Astrocyte (in vitro differentiated cells and primary cell): ENCODE results near the gene DSCAM. TPM values are rescaled to one million over a fixed set of nuclear protein-coding genes. Genes with fewer than 3 reads are reported as not detected.

ENCODE experiments used
- DNase-seq: peaks from one replicate; pipeline ENCODE4 v3.0.0-alpha.2; 2010; ENCODE audit warnings: low read depth
- FAIRE-seq: peaks from 2 replicates; lab custom pipeline; 2011; peaks lifted over from hg19 to GRCh38; lab: Jason Lieb, UNC
- H2AFZ ChIP-seq: 2 replicates; pipeline ENCODE4 v1.6.0; 2012; ENCODE audit warnings: low read depth, low read length, inconsistent platforms
- H3K27ac ChIP-seq: 2 replicates; pipeline ENCODE4 v1.5.1; 2011; ENCODE audit warnings: low read depth, low read length, inconsistent platforms
- H3K27me3 ChIP-seq: 2 replicates; pipeline ENCODE4 v1.6.0; 2011; ENCODE audit warnings: low read length, inconsistent platforms; ENCODE audit not compliant: insufficient read depth
- H3K36me3 ChIP-seq: 2 replicates; pipeline ENCODE4 v1.5.1; 2011; ENCODE audit warnings: low read length, inconsistent platforms; ENCODE audit not compliant: insufficient read depth
- H3K4me1 ChIP-seq: 2 replicates; pipeline ENCODE4 v1.5.1; 2011; ENCODE audit warnings: low read length, inconsistent platforms; ENCODE audit not compliant: insufficient read depth
- H3K4me2 ChIP-seq: 2 replicates; pipeline ENCODE4 v1.6.0; 2012; ENCODE audit warnings: low read length, inconsistent platforms
- H3K4me3 ChIP-seq: 2 replicates; pipeline ENCODE4 v1.5.1; 2011; ENCODE audit warnings: low read depth, mild to moderate bottlenecking, low read length, inconsistent platforms; ENCODE audit not compliant: insufficient read depth
- H3K79me2 ChIP-seq: 2 replicates; pipeline ENCODE4 v1.6.0; 2012; ENCODE audit warnings: mild to moderate bottlenecking, low read length, inconsistent platforms; ENCODE audit not compliant: insufficient read depth
- H3K9ac ChIP-seq: 2 replicates; pipeline ENCODE4 v1.6.0; 2012; ENCODE audit warnings: mild to moderate bottlenecking, low read length, inconsistent platforms
- H3K9me3 ChIP-seq: 2 replicates; pipeline ENCODE4 v1.5.1; 2012; ENCODE audit warnings: low read depth, mild to moderate bottlenecking, low read length, inconsistent platforms; ENCODE audit not compliant: insufficient read depth
- H4K20me1 ChIP-seq: 2 replicates; pipeline ENCODE4 v1.6.0; 2012; ENCODE audit warnings: low read length, inconsistent platforms; ENCODE audit not compliant: insufficient read depth
- H3K27ac Mint-ChIP-seq: one replicate; pipeline ENCODE4 v1.8.0; 2021; ENCODE audit warnings: mild to moderate bottlenecking, mixed read lengths; ENCODE audit not compliant: unreplicated experiment
- H3K27me3 Mint-ChIP-seq: one replicate; pipeline ENCODE4 v1.8.0; 2021; ENCODE audit warnings: low read depth, mixed read lengths; ENCODE audit not compliant: unreplicated experiment
- H3K36me3 Mint-ChIP-seq: one replicate; pipeline ENCODE4 v1.8.0; 2021; ENCODE audit warnings: low read depth, mixed read lengths; ENCODE audit not compliant: unreplicated experiment
- H3K4me1 Mint-ChIP-seq: one replicate; pipeline ENCODE4 v1.8.0; 2021; ENCODE audit warnings: low read depth, mixed read lengths; ENCODE audit not compliant: unreplicated experiment
- H3K4me3 Mint-ChIP-seq: one replicate; pipeline ENCODE4 v1.8.0; 2021; ENCODE audit warnings: mild to moderate bottlenecking, moderate library complexity, mixed read lengths; ENCODE audit not compliant: unreplicated experiment
- H3K9me3 Mint-ChIP-seq: one replicate; pipeline ENCODE4 v1.8.0; 2021; ENCODE audit warnings: mild to moderate bottlenecking, mixed read lengths; ENCODE audit not compliant: unreplicated experiment
- EZH2 ChIP-seq: IDR thresholded peaks from 2 replicates; pipeline ENCODE4 v1.6.1; 2012; ENCODE audit warnings: mild to moderate bottlenecking, low read length, inconsistent platforms; ENCODE audit not compliant: insufficient read depth
- total RNA-seq: library from RNA; stranded (reverse); gene quantifications from 2 replicates; pipeline ENCODE4 v1.2.1, GENCODE V29; 2021
- TF ChIP-seq, protein P1 (sequence below): IDR thresholded peaks from 2 replicates; pipeline ENCODE4 v1.5.1; 2011; ENCODE audit warnings: low read depth, mild to moderate bottlenecking, inconsistent platforms, low read length, moderate library complexity; ENCODE audit not compliant: insufficient read depth

DSCAM gene
- total RNA-seq, 1 donor from 2014 or later = 0.18 TPM

DNA sequence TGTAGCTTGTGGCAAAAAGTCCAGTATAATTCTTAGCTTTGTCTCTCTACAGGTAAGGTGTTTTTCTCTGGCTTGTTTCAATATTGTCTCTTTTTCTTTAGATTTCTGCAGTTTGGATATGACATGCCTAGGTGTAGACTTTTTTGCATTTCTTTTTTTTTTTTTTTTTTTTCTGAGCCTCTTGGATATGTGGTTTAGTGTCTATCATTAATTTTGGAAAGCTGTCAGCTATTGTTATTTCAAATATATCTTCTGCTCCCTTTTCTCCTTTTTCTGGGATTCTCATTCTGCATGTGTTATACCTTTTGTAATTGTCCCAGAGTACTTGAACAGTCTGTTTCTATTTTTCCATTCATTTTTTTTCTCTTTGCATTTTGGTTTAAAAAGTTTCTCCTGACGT is 243.2 kb downstream of the DSCAM start:
- TF ChIP-seq EZH2 = no peak
- TF ChIP-seq, protein P1, sequence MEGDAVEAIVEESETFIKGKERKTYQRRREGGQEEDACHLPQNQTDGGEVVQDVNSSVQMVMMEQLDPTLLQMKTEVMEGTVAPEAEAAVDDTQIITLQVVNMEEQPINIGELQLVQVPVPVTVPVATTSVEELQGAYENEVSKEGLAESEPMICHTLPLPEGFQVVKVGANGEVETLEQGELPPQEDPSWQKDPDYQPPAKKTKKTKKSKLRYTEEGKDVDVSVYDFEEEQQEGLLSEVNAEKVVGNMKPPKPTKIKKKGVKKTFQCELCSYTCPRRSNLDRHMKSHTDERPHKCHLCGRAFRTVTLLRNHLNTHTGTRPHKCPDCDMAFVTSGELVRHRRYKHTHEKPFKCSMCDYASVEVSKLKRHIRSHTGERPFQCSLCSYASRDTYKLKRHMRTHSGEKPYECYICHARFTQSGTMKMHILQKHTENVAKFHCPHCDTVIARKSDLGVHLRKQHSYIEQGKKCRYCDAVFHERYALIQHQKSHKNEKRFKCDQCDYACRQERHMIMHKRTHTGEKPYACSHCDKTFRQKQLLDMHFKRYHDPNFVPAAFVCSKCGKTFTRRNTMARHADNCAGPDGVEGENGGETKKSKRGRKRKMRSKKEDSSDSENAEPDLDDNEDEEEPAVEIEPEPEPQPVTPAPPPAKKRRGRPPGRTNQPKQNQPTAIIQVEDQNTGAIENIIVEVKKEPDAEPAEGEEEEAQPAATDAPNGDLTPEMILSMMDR = no peak
- no peaks in the 10 kb centered on the region for H3K27me3 ChIP-seq
- no peak overlapping the region for H3K4me3 ChIP-seq
- H3K9me3 ChIP-seq = peaks cover 3% of the 10 kb centered on the region
- H3K4me2 ChIP-seq = no peak overlapping the region
- H3K4me3 Mint-ChIP-seq = no peak overlapping the region
- H3K79me2 ChIP-seq = no peaks in the 10 kb centered on the region
- no peak for FAIRE-seq
- no peaks in the 10 kb centered on the region for H3K4me1 Mint-ChIP-seq
- no peaks in the 10 kb centered on the region for H4K20me1 ChIP-seq
- DNase-seq = no peak
- H3K27ac ChIP-seq = no peak overlapping the region
- no peaks in the 10 kb centered on the region for H3K9me3 Mint-ChIP-seq
- H3K27me3 Mint-ChIP-seq = no peaks in the 10 kb centered on the region
- H2AFZ ChIP-seq = no peak overlapping the region
- H3K9ac ChIP-seq = no peak overlapping the region
- no peaks in the 10 kb centered on the region for H3K36me3 Mint-ChIP-seq
- H3K36me3 ChIP-seq = no peaks in the 10 kb centered on the region
- H3K27ac Mint-ChIP-seq = no peak overlapping the region
- no peaks in the 10 kb centered on the region for H3K4me1 ChIP-seq

DNA sequence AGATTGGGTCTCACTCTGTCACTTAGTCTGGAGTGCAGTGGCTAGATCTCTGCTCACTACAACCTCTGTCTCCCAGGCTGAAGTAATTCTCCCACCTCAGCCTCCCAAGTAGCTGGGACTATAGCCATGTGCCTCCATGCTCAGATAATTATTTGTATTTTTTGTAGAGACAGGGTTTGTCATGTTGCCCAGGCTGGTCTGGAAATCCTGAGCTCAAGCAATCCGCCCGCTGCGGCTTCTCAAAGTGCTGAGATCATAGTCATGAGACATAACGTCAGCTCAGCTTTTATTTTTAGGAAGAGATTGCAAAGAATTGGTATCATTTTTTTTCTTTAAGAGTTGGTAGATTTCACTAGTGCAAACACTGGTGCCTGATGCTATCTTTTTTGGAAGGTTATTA is 244.9 kb downstream of the DSCAM start:
- Histone ChIP-seq H3K4me3 (no peak overlapping the region), H3K4me1 (no peaks in the 10 kb centered on the region), H2AFZ (no peak overlapping the region), H3K9ac (no peak overlapping the region), H3K79me2 (no peaks in the 10 kb centered on the region), H3K36me3 (no peaks in the 10 kb centered on the region), H3K9me3 (peaks cover 6% of the 10 kb centered on the region), H3K27ac (no peak overlapping the region), H3K4me2 (no peak overlapping the region), H4K20me1 (no peaks in the 10 kb centered on the region), H3K27me3 (no peaks in the 10 kb centered on the region)
- Mint-ChIP-seq H3K4me3 (no peak overlapping the region), H3K27ac (no peak overlapping the region), H3K27me3 (no peaks in the 10 kb centered on the region), H3K36me3 (no peaks in the 10 kb centered on the region), H3K9me3 (no peaks in the 10 kb centered on the region), H3K4me1 (no peaks in the 10 kb centered on the region)
- TF ChIP-seq EZH2 = no peak
- TF ChIP-seq, protein P1 = no peak
- FAIRE-seq (no peak), DNase-seq (no peak)

DNA sequence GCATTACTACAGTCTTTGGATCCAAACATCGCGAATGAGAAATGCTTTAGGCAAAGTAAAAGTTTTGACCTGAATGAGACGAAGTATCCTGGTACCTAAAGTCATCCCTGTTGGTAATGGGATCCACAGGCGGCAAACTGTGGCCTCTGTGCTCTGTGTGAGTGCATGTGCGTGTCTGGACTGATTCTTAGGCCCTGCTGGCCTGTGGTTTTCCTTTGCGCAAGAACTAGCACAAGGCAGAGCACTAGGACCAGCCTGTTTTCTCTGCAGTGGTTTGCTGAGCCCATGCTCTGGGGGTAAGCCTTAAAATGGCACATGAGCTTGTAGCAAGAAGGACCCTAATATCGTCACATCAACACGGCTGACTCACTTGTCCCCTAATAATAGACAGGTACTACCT is 251.2 kb downstream of the DSCAM start:
- FAIRE-seq = no peak
- DNase-seq = no peak
- Mint-ChIP-seq H3K4me3 (no peak overlapping the region), H3K36me3 (no peaks in the 10 kb centered on the region), H3K9me3 (no peaks in the 10 kb centered on the region), H3K4me1 (no peaks in the 10 kb centered on the region), H3K27ac (no peak overlapping the region), H3K27me3 (no peaks in the 10 kb centered on the region)
- H3K9ac ChIP-seq = no peak overlapping the region
- no peaks in the 10 kb centered on the region for H3K4me1 ChIP-seq
- no peaks in the 10 kb centered on the region for H3K79me2 ChIP-seq
- no peaks in the 10 kb centered on the region for H4K20me1 ChIP-seq
- no peak overlapping the region for H3K4me2 ChIP-seq
- H3K27me3 ChIP-seq = no peaks in the 10 kb centered on the region
- peaks cover 4% of the 10 kb centered on the region for H3K9me3 ChIP-seq
- no peak overlapping the region for H2AFZ ChIP-seq
- no peaks in the 10 kb centered on the region for H3K36me3 ChIP-seq
- no peak overlapping the region for H3K4me3 ChIP-seq
- no peak overlapping the region for H3K27ac ChIP-seq
- TF ChIP-seq, protein P1 = no peak
- TF ChIP-seq EZH2 = no peak
